ENCODE results near the gene MAP2K6.

Gene MAP2K6

GRCh38 chr17:69401251-69401650 lies 13.2 kb upstream of the MAP2K6 start:
- TF ChIP-seq, protein P1, sequence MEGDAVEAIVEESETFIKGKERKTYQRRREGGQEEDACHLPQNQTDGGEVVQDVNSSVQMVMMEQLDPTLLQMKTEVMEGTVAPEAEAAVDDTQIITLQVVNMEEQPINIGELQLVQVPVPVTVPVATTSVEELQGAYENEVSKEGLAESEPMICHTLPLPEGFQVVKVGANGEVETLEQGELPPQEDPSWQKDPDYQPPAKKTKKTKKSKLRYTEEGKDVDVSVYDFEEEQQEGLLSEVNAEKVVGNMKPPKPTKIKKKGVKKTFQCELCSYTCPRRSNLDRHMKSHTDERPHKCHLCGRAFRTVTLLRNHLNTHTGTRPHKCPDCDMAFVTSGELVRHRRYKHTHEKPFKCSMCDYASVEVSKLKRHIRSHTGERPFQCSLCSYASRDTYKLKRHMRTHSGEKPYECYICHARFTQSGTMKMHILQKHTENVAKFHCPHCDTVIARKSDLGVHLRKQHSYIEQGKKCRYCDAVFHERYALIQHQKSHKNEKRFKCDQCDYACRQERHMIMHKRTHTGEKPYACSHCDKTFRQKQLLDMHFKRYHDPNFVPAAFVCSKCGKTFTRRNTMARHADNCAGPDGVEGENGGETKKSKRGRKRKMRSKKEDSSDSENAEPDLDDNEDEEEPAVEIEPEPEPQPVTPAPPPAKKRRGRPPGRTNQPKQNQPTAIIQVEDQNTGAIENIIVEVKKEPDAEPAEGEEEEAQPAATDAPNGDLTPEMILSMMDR (conservative IDR thresholded peaks at IDR 0.05; ENCODE audit: low read depth, low read length) = no peak
- H3K4me3 ChIP-seq (ENCODE audit: low read depth, low read length) = no peak overlapping the region
- DNase-seq (ENCODE audit: low read depth) = no peak

DNA sequence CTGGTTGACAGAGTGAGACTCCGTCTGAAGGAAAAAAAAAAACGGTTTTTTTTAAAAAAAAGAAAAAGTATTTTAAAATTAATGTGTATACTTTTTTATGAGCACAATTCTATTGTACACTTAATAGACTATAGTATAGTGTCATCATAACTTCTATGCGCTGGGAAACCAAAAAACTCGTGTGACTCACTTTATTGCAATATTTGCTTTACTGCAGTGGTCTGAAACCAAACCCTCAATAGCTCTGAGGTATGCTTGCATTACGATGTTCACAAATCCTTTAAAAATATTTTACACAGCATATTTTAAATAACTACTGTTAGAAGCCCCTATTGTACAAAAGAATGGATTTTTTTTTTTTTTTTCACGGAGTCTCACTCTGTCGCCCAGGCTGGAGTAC lies 12.4 kb upstream of the MAP2K6 start:
- DNase-seq (ENCODE audit: low read depth) = no peak
- TF ChIP-seq, protein P1 (conservative IDR thresholded peaks at IDR 0.05; ENCODE audit: low read depth, low read length) = no peak
- H3K4me3 ChIP-seq (ENCODE audit: low read depth, low read length) = no peak overlapping the region

DNA sequence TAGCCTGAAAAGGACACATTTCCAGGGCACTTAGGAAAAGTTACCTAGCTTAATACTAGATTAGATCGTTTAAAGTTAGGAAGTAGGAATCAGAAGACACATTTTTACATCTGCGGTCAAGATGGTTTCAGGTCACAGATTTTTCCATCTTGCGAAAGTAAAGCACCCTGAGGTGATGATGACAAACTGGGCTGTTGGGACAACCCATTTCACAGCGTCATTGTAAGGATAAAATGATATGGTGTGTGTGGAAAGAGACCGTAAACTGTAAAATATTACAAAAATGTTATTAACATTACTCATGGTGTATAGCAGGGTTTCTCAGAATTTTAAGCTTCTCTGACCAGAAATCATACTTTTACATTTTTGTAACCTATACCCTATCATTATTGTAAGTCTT lies 10.1 kb upstream of the MAP2K6 start:
- peak; percentile 80 for DNase-seq (ENCODE audit: low read depth)
- TF ChIP-seq, protein P1 (conservative IDR thresholded peaks at IDR 0.05; ENCODE audit: low read depth, low read length) = no peak
- H3K4me3 ChIP-seq (ENCODE audit: low read depth, low read length) = no peak overlapping the region

GRCh38 chr17:69405096-69405495 lies 9.4 kb upstream of the MAP2K6 start:
- no peak for DNase-seq (ENCODE audit: low read depth)
- TF ChIP-seq, protein P1 (conservative IDR thresholded peaks at IDR 0.05; ENCODE audit: low read depth, low read length) = no peak
- H3K4me3 ChIP-seq (ENCODE audit: low read depth, low read length) = no peak overlapping the region

- TF ChIP-seq, protein P1 (conservative IDR thresholded peaks at IDR 0.05; ENCODE audit: low read depth, low read length) = no peak
- no peak overlapping the region for H3K4me3 ChIP-seq (ENCODE audit: low read depth, low read length)
- DNase-seq (ENCODE audit: low read depth) = peak; percentile 29
These were observed 7.6 kb upstream of the MAP2K6 start for GRCh38 chr17:69406941-69407340.

DNA sequence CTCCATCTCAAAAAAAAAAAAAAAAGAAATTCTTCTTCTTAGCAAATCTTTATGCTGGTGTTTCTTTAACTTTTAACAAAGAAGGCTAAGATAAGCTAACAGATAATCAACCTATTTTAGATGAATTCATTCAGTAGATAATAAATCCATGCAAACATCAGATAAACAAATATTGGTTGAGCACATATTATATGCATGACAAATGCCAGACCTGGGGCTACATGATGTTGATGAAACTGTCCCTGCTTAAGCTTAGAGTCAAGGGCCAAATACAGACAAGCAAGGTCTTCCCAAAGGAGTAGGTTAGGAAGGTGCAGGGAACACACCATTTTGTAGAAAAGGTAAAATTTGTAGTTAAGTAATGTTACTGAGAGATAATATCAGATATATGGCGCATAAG lies 6.7 kb upstream of the MAP2K6 start:
- no peak overlapping the region for H3K4me3 ChIP-seq (ENCODE audit: low read depth, low read length)
- DNase-seq (ENCODE audit: low read depth) = no peak
- TF ChIP-seq, protein P1 (conservative IDR thresholded peaks at IDR 0.05; ENCODE audit: low read depth, low read length) = no peak

GRCh38 chr17:69410671-69411070 lies 3.8 kb upstream of the MAP2K6 start:
- H3K4me3 ChIP-seq (ENCODE audit: low read depth, low read length) = no peak overlapping the region
- TF ChIP-seq, protein P1 (conservative IDR thresholded peaks at IDR 0.05; ENCODE audit: low read depth, low read length) = no peak
- DNase-seq (ENCODE audit: low read depth) = no peak

All from choroid plexus epithelial cell (primary cell).